K562 (cell line): ENCODE data around the gene SLC16A14. TPM values are rescaled to one million over a fixed set of nuclear protein-coding genes. Genes with fewer than 3 reads are reported as not detected.

Experiments used
- CTCFL ChIP-seq: IDR thresholded peaks from 2 replicates; pipeline ENCODE4 v1.6.1; 2011; ENCODE audit warnings: borderline replicate concordance, low read depth, mild to moderate bottlenecking, moderate library complexity, low read length; ENCODE audit not compliant: insufficient read depth, poor library complexity, severe bottlenecking
- FOXJ3 ChIP-seq: sonication (generic); formaldehyde crosslinking; IDR thresholded peaks from 2 replicates; pipeline ENCODE4 v1.4.0; 2020; ENCODE audit warnings: mild to moderate bottlenecking, missing genetic modification reagents
- GABPA ChIP-seq: fragments of 200-800 bp; sonication (Bioruptor generic); conservative IDR thresholded peaks from 2 replicates; pipeline ENCODE4 v1.6.1; 2016; ENCODE audit warnings: low read depth, missing genetic modification characterization, missing compliant biosample characterization
- JUND ChIP-seq, 2 experiments: IDR thresholded peaks; 2 replicates in 1 of 2; 3 replicates in 1 of 2; pipeline ENCODE4 v1.6.1; 2011; ENCODE audit warnings: borderline replicate concordance in 2 of 2, low read depth in 2 of 2, low read length in 2 of 2, improper control_type of control experiment in 1 of 2, missing biosample characterization in 1 of 2, missing genetic modification characterization in 1 of 2, missing genetic modification reagents in 1 of 2
- MTA2 ChIP-seq: fragments of 450-650 bp; IDR thresholded peaks from 2 replicates; pipeline ENCODE4 v1.6.1; 2016; ENCODE audit warnings: low read depth
- NR0B1 ChIP-seq: fragments of 450-650 bp; IDR thresholded peaks from one replicate; pipeline ENCODE4 v1.6.1; 2018; ENCODE audit warnings: mild to moderate bottlenecking, moderate library complexity; ENCODE audit not compliant: partially characterized antibody
- POLR2AphosphoS5 ChIP-seq: IDR thresholded peaks from 2 replicates; pipeline ENCODE4 v1.6.1; 2011; ENCODE audit warnings: mild to moderate bottlenecking, low read depth, low read length, moderate library complexity; ENCODE audit not compliant: control insufficient read depth, insufficient read depth
- STAT5A ChIP-seq: IDR thresholded peaks from 2 replicates; pipeline ENCODE4 v1.6.1; 2012; ENCODE audit warnings: low read length, inconsistent platforms, borderline replicate concordance
- TBL1XR1 ChIP-seq, 2 experiments: IDR thresholded peaks; 2 replicates each; pipeline ENCODE4 v1.6.1; 2012; ENCODE audit warnings: improper control_type of control experiment in 2 of 2, low read length in 2 of 2, mild to moderate bottlenecking in 1 of 2
- ZBTB34 ChIP-seq: fragments of 250-450 bp; sonication (Bioruptor Pico); IDR thresholded peaks from 2 replicates; pipeline ENCODE4 v1.8.0; 2021; ENCODE audit warnings: mild to moderate bottlenecking, moderate library complexity
- ZBTB40 ChIP-seq, 2 experiments: fragments of 450-650 bp in 1 of 2; sonication (generic) in 1 of 2; formaldehyde crosslinking in 1 of 2; IDR thresholded peaks; 2 replicates each; pipeline versions ENCODE4 v1.7.1 to v1.9.0; 2016 to 2022; ENCODE audit warnings: inconsistent platforms in 1 of 2, mild to moderate bottlenecking in 1 of 2, missing genetic modification reagents in 1 of 2
- polyA plus RNA-seq, 8 experiments: library from polyadenylated mRNA; depleted of rRNA in 4 of 8; stranded (reverse) in 5 of 8; unstranded in 3 of 8; fragments of >200 nt; fragmentation: Nextera tagmentation in 2 of 8; fragmentation: Illumina TruSeq in 1 of 8; extraction: Ambion mirVana in 2 of 8; extraction: Trizol in 1 of 8; gene quantifications; 2 replicates each; pipeline versions ENCODE4 v1.2.1 to v1.2.3, GENCODE V29; 2011 to 2014; ENCODE audit warnings: inconsistent platforms in 1 of 8, missing spikeins in 1 of 8
- total RNA-seq, 7 experiments: library from RNA; depleted of rRNA in 6 of 7; stranded (reverse); fragments of >200 nt in 6 of 7; fragmentation: Illumina TruSeq in 2 of 7; extraction: Trizol in 2 of 7; gene quantifications; 2 replicates each; pipeline versions ENCODE4 v1.2.1 to v1.2.3, GENCODE V29; 2011 to 2021; ENCODE audit warnings: low replicate concordance in 1 of 7

SLC16A14 gene
- total and polyA plus RNA-seq, 9 of the 15 experiments (the other 6 are each of a cell fraction or from before 2014, with no cell fraction given), result not detected

DNA sequence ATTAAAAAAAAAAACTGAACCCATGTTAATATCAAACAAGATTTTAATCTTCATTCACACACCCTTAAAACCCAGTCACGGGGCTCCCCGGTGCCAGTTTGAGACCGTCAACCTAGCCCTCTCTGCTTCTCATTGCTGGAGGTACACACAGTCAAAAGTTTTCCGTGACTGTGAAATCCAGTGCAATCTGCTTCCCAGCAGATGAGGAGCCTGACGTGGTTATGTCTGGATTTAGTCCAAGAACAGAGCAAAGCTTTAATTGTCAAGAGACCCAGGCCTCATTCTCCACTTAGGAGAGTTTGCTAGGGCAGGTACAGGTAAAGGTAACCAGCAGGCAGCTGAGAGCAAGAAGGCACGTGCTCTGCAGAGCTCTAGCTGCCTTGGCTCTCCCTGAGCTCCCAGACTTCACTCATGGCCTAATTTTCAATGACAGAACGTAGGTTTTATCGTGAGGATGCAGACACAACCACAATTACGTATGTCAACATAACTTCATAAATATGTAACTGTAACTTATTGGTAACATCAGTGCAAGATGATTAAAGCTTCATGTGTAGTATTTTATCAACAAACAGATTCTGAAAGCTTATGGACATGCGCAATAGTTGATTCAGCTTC lies 56.3 kb downstream of the SLC16A14 start (continued):
- TF ChIP-seq TBL1XR1 (IDR thresholded peaks at IDR 0.05; ENCODE audit: low read length in 2 of 2) (0 out of 4 replicates have a peak, but pooled peaks of 1 of the 2 experiments have one; percentile 22), POLR2AphosphoS5 (0 out of 2 replicates have a peak, but pooled peaks have one; percentile 35), GABPA (tag) (no peak), STAT5A (peak; percentile 53; the same call in 1 of the 2 replicates), FOXJ3 (no peak), MTA2 (peak; percentile 53; the same call in 1 of the 2 replicates), CTCFL (no peak), ZBTB40 (IDR thresholded peaks at IDR 0.05) (peak; percentile 50; the same call in 1 of the 2 replicates), ZBTB40 (CRISPR knock-in tag; IDR thresholded peaks at IDR 0.05) (no peak), ZBTB34 (CRISPR knock-in tag) (no peak), NR0B1 (no peak), JUND (IDR thresholded peaks at IDR 0.05; ENCODE audit: borderline replicate concordance, low read depth, low read length) (peak; percentile 16; the same call in 1 of the 2 replicates), JUND (tag; IDR thresholded peaks at IDR 0.05; ENCODE audit: borderline replicate concordance, low read depth, low read length) (no peak; the same call in 2 of the 3 replicates)
